Left lung (tissue), 10 donors: Measurements from ENCODE around the gene CIAO2B. TPM values are rescaled to one million over a fixed set of nuclear protein-coding genes. Genes with fewer than 3 reads are reported as not detected.
A peak's percentile ranks its signal among the peaks of the same experiment; 100 is the strongest.

Source experiments
- ATAC-seq: fragments of 200-7000 bp; cut with Tn5 transposase; one replicate; pipeline ENCODE4 v1.9.1; 2020; ENCODE audit warnings: moderate library complexity
- DNase-seq, 4 donors: peaks; one replicate each; pipeline ENCODE4 v3.0.0-alpha.2; 2013 to 2020
- H3K27ac ChIP-seq, 2 donors: fragments of 200-600 bp; sonication (generic) in 1 of 2; one replicate each; pipeline versions ENCODE4 v1.5.0 to v1.8.0; 2020 to 2021
- H3K27me3 ChIP-seq, 2 donors: fragments of 200-600 bp; sonication (generic) in 1 of 2; one replicate each; pipeline versions ENCODE4 v1.5.0 to v1.8.0; 2020 to 2021
- H3K36me3 ChIP-seq, 2 donors: fragments of 200-600 bp; sonication (generic) in 1 of 2; one replicate each; pipeline versions ENCODE4 v1.5.0 to v1.8.0; 2020 to 2021
- H3K4me1 ChIP-seq, 2 donors: fragments of 200-600 bp; one replicate each; pipeline ENCODE4 v1.8.0; 2021
- H3K4me3 ChIP-seq, 2 donors: fragments of 200-600 bp; sonication (generic) in 1 of 2; one replicate each; pipeline versions ENCODE4 v1.5.0 to v1.8.0; 2020 to 2021; ENCODE audit warnings: mild to moderate bottlenecking in 1 of 2
- H3K9me3 ChIP-seq, 2 donors: fragments of 200-600 bp; sonication (generic) in 1 of 2; one replicate each; pipeline versions ENCODE4 v1.5.0 to v1.8.0; 2020 to 2021
- CTCF ChIP-seq, 2 donors: fragments of 200-600 bp; sonication (generic) in 1 of 2; IDR thresholded peaks; one replicate each; pipeline versions ENCODE4 v1.5.0 to v1.8.0; 2021; ENCODE audit warnings: antibody characterized with exemption in 2 of 2
- intact Hi-C, 2 donors: fragments of 100-400 bp; cut with DNase I; formaldehyde crosslinking; loops; one replicate each; pipeline versions ENCODE4 v1.11.2 to v1.14.2; 2022
- polyA plus RNA-seq, 6 donors: library from polyadenylated mRNA; unstranded; fragments of 120-200 nt; gene quantifications; one replicate each; pipeline ENCODE4 v1.2.1, GENCODE V29; 2013; ENCODE audit not compliant: insufficient read length in 6 of 6
- total RNA-seq, 2 donors: library from RNA; stranded (reverse); fragmentation: NEBNext Ultra II Directional; extraction: Animal tissue kit (Norgen Biotek cat#: 25700); gene quantifications; one replicate each; pipeline ENCODE4 v1.2.1, GENCODE V29; 2021
- donor health status: DM: no; HTN: yes; CAD: no.
- donor health status: DM: no; HTN: no; CAD: no.

Gene CIAO2B
- total and polyA plus RNA-seq, 8 donors, result 70.9 to 84.0 (median 81.9) TPM

GRCh38 chr16:66931665-66932064 lies 2.5 kb downstream of the CIAO2B start:
- Histone ChIP-seq H3K27me3 (peaks cover 0 to under 1% of the 10 kb centered on the region in 2 donors), H3K9me3 (no peaks in the 10 kb centered on the region), H3K4me3 (no peak overlapping the region), H3K4me1 (peaks cover 28 to 49% of the 10 kb centered on the region in 2 donors), H3K36me3 (peaks cover 0 to 12% of the 10 kb centered on the region in 2 donors), H3K27ac (no peak overlapping the region)
- DNase-seq, result no peak
- no peak for TF ChIP-seq CTCF (IDR thresholded peaks at IDR 0.05)
- ATAC-seq, result no peak
- intact Hi-C loops, result no loop called here

GRCh38 chr16:66930189-66930588 lies 4.0 kb downstream of the CIAO2B start:
- Histone ChIP-seq H3K27me3 (peaks cover 0 to 16% of the 10 kb centered on the region in 2 donors), H3K4me1 (peaks cover 25 to 48% of the 10 kb centered on the region in 2 donors), H3K4me3 (no peak overlapping the region), H3K27ac (no peak overlapping the region), H3K9me3 (no peaks in the 10 kb centered on the region), H3K36me3 (peaks cover 0 to 12% of the 10 kb centered on the region in 2 donors)
- intact Hi-C loops, result no loop called here
- ATAC-seq (no peak), DNase-seq (peak in 2 of 4 donors; percentile 10 to 56)
- TF ChIP-seq CTCF (IDR thresholded peaks at IDR 0.05), result no peak

- Histone ChIP-seq H3K27me3 (peaks cover 0 to 29% of the 10 kb centered on the region in 2 donors), H3K9me3 (no peaks in the 10 kb centered on the region), H3K36me3 (peaks cover 0 to 12% of the 10 kb centered on the region in 2 donors), H3K27ac (no peak overlapping the region), H3K4me1 (peaks cover 27 to 58% of the 10 kb centered on the region in 2 donors), H3K4me3 (no peak overlapping the region)
- no peak for TF ChIP-seq CTCF (IDR thresholded peaks at IDR 0.05)
- ATAC-seq, result no peak
- DNase-seq, result no peak
- intact Hi-C loops, result no loop called here
These were observed 5.4 kb downstream of the CIAO2B start for GRCh38 chr16:66928702-66929388.

GRCh38 chr16:66927918-66928649 lies 6.1 kb downstream of the CIAO2B start:
- peak overlapping the region in 1 of 2 donors; percentile 72 for H3K27ac ChIP-seq
- peaks cover 21 to 58% of the 10 kb centered on the region in 2 donors for H3K4me1 ChIP-seq
- TF ChIP-seq CTCF (IDR thresholded peaks at IDR 0.05), result no peak
- intact Hi-C loops, result no loop called here
- H3K9me3 ChIP-seq, result no peaks in the 10 kb centered on the region
- no peak overlapping the region for H3K4me3 ChIP-seq
- peaks cover 0 to 37% of the 10 kb centered on the region in 2 donors for H3K27me3 ChIP-seq
- DNase-seq, result no peak
- ATAC-seq, result no peak
- peaks cover 0 to 12% of the 10 kb centered on the region in 2 donors for H3K36me3 ChIP-seq

- intact Hi-C loops, result no loop called here
- Histone ChIP-seq H3K4me3 (no peak overlapping the region), H3K9me3 (no peaks in the 10 kb centered on the region), H3K27me3 (peaks cover 0 to 48% of the 10 kb centered on the region in 2 donors), H3K36me3 (peaks cover 0 to 6% of the 10 kb centered on the region in 2 donors), H3K4me1 (peaks cover 21 to 52% of the 10 kb centered on the region in 2 donors), H3K27ac (peak overlapping the region; percentile 63 to 72)
- no peak for TF ChIP-seq CTCF (IDR thresholded peaks at IDR 0.05)
- peak in 2 of 4 donors; percentile 75 to 80 for DNase-seq
- ATAC-seq, result peak; percentile 67
These were observed 7.2 kb downstream of the CIAO2B start for GRCh38 chr16:66926961-66927436.
